Spleen (tissue), 7 donors: ENCODE results near the gene PIGV.

Source experiments
- POLR2A ChIP-seq, 3 donors: fragments of 450-650 bp; IDR thresholded peaks; one replicate each; pipeline ENCODE4 v1.5.1; 2017; ENCODE audit warnings: antibody characterized with exemption in 3 of 3, mild to moderate bottlenecking in 1 of 3
- TF ChIP-seq, protein P1 (sequence below), 11 experiments: fragments of 200-600 bp in 7 of 11; fragments of 450-650 bp in 4 of 11; sonication (generic) in 4 of 11; IDR thresholded peaks in 8 of 11; conservative IDR thresholded peaks in 3 of 11; 1 replicate in 7 of 11; 2 replicates in 4 of 11; pipeline versions ENCODE4 v1.4.0 to v1.8.0; 2016 to 2021; ENCODE audit warnings: antibody characterized with exemption in 11 of 11, inconsistent platforms in 4 of 11, mild to moderate bottlenecking in 1 of 11
- donor health status: DM: no; HTN: no; CAD: no; lungs with moderate emphysema.
- donor health status: DM: no; HTN: no; CAD: no.
- donor health status: DM: no; HTN: no; CAD: no.

DNA sequence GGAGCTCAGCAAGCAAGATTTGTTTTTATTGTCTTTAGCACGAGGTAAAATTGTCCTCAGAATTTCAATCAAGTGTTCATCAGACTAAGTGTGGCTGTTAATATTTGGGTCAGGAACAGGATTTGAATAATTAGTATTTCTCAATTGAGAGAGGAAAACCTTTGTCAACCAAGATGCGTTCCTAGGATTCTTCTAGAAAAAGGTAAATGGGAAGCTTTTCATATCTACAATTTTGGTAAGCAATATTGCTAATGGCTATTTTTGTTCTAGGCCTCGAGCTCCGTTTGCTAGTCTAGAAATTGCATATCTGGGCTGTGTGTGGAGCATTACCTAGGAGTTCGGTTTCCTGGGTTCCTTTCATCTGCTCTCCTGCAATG is 4.1 kb upstream of the PIGV start:
- no peak for TF ChIP-seq POLR2A (IDR thresholded peaks at IDR 0.05)
- TF ChIP-seq, protein P1, sequence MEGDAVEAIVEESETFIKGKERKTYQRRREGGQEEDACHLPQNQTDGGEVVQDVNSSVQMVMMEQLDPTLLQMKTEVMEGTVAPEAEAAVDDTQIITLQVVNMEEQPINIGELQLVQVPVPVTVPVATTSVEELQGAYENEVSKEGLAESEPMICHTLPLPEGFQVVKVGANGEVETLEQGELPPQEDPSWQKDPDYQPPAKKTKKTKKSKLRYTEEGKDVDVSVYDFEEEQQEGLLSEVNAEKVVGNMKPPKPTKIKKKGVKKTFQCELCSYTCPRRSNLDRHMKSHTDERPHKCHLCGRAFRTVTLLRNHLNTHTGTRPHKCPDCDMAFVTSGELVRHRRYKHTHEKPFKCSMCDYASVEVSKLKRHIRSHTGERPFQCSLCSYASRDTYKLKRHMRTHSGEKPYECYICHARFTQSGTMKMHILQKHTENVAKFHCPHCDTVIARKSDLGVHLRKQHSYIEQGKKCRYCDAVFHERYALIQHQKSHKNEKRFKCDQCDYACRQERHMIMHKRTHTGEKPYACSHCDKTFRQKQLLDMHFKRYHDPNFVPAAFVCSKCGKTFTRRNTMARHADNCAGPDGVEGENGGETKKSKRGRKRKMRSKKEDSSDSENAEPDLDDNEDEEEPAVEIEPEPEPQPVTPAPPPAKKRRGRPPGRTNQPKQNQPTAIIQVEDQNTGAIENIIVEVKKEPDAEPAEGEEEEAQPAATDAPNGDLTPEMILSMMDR (IDR thresholded peaks at IDR 0.05 in 8 of 11, conservative IDR thresholded peaks at IDR 0.05 in 3 of 11), result no peak
